ENCODE results near the gene ULK4. TPM values are rescaled to one million over a fixed set of nuclear protein-coding genes. Genes with fewer than 3 reads are reported as not detected.

Gene ULK4
- total and polyA plus RNA-seq, 2 of the 8 experiments (the other 6 are each of a cell fraction or from before 2014, with no cell fraction given), result 3.0 to 10.8 TPM

GRCh38 chr3:41345788-41346187 lies 616.1 kb downstream of the ULK4 start:
- Histone ChIP-seq H2BK120ac (replicated peaks; ENCODE audit: low read depth, low read length) (no peak overlapping the region), H3K36me3 (ENCODE audit: control insufficient read depth in 2 of 4, insufficient read depth in 4 of 4, low read length in 3 of 4) (no peaks in the 10 kb centered on the region), H3K23me2 (ENCODE audit: low read depth, low read length) (no peaks in the 10 kb centered on the region), H2AFZ (ENCODE audit: low read length) (no peak overlapping the region), H4K20me1 (replicated peaks in 1 of 2; ENCODE audit: control insufficient read depth in 1 of 2, insufficient read depth in 2 of 2, low read length in 2 of 2) (no peaks in the 10 kb centered on the region), H4K8ac (ENCODE audit: extremely low read depth, insufficient read depth, low read length) (no peak overlapping the region), H3K18ac (ENCODE audit: extremely low read depth, low read length) (no peak overlapping the region), H3K79me2 (ENCODE audit: control insufficient read depth in 1 of 2, insufficient read depth in 2 of 2, low read length in 2 of 2) (no peaks in the 10 kb centered on the region), H2BK12ac (ENCODE audit: low read depth, low read length) (no peak overlapping the region), H4K91ac (replicated peaks; ENCODE audit: insufficient read length, low read length) (no peak overlapping the region), H3K14ac (ENCODE audit: insufficient read length) (no peak overlapping the region), H3K23ac (ENCODE audit: insufficient read length) (no peak overlapping the region), H4K5ac (ENCODE audit: insufficient read length, low read depth, low read length) (no peak overlapping the region), H3K4me2 (ENCODE audit: insufficient read depth in 1 of 2, low read depth in 2 of 2, low read length in 2 of 2) (no peak overlapping the region), H2AK5ac (ENCODE audit: low read depth, low read length) (no peak overlapping the region), H2BK5ac (ENCODE audit: low read depth, low read length) (no peak overlapping the region), H3K27ac (ENCODE audit: low read depth, low read length) (no peak overlapping the region), H3K4me3 (ENCODE audit: extremely low read depth in 1 of 4, insufficient read depth in 2 of 4, low read depth in 3 of 4, low read length in 4 of 4) (no peak overlapping the region), H3K4ac (replicated peaks; ENCODE audit: insufficient read length, low read depth, low read length) (no peak overlapping the region), H2BK20ac (ENCODE audit: low read length) (no peak overlapping the region), H3K4me1 (replicated peaks in 1 of 4; ENCODE audit: control insufficient read depth in 3 of 4, insufficient read depth in 4 of 4, low read length in 3 of 4) (no peaks in the 10 kb centered on the region), H3K9ac (replicated peaks in 1 of 4; ENCODE audit: extremely low read depth in 1 of 4, low read depth in 3 of 4, low read length in 3 of 4) (no peak overlapping the region), H3K27me3 (replicated peaks in 1 of 4; ENCODE audit: control insufficient read depth in 3 of 4, extremely low read depth in 1 of 4, insufficient read depth in 3 of 4, low read length in 3 of 4) (no peaks in the 10 kb centered on the region), H3K56ac (replicated peaks; ENCODE audit: insufficient read length, low read depth, low read length) (no peak overlapping the region), H3K9me3 (ENCODE audit: insufficient read depth in 2 of 2, low read depth in 1 of 2, low read length in 1 of 2) (no peaks in the 10 kb centered on the region), H3K79me1 (ENCODE audit: low read depth, low read length) (no peaks in the 10 kb centered on the region), H2BK15ac (ENCODE audit: low read length) (no peak overlapping the region)
- 96% methylated on average over 5 of the region's 5 CpGs; no CpG with 5 or more reads in 1 of the 2 experiments for WGBS, 2 experiments (ENCODE audit: extremely low coverage in 1 of 2, insufficient coverage in 1 of 2, insufficient read length in 1 of 2, insufficient replicate concordance in 2 of 2, low coverage in 1 of 2, low lambda C conversion rate in 2 of 2, missing lambda C conversion rate in 1 of 2)
- ChIA-PET CTCF (ENCODE audit: partially characterized antibody) (no interaction called here), POLR2A (ENCODE audit: partially characterized antibody) (no interaction called here)
- no peak for FAIRE-seq
- DNase-seq (ENCODE audit: low read depth in 1 of 2, low spot score in 2 of 2), result no peak
- no peak for TF ChIP-seq NANOG (IDR thresholded peaks at IDR 0.05; ENCODE audit: insufficient read depth, low read depth, low read length, poor library complexity, severe bottlenecking)
- no peak for TF ChIP-seq POU5F1 (IDR thresholded peaks at IDR 0.05; ENCODE audit: low read depth, low read length)
- TF ChIP-seq TAF1 (IDR thresholded peaks at IDR 0.05; ENCODE audit: low read depth, low read length), result no peak
- no peak for TF ChIP-seq TAF7 (optimal IDR thresholded peaks at IDR 0.05; ENCODE audit: borderline replicate concordance, low read depth, low read length)
- no peak for TF ChIP-seq FOSL1 (IDR thresholded peaks at IDR 0.05; ENCODE audit: insufficient read depth, low read depth, low read length)
- TF ChIP-seq BCL11A (IDR thresholded peaks at IDR 0.05; ENCODE audit: low read depth in 2 of 2, low read length in 2 of 2), result no peak
- TF ChIP-seq SUZ12 (IDR thresholded peaks at IDR 0.05; ENCODE audit: low read length), result no peak
- TF ChIP-seq KDM4A (IDR thresholded peaks at IDR 0.05; ENCODE audit: low read depth, low read length, severe bottlenecking), result no peak
- TF ChIP-seq TEAD4 (IDR thresholded peaks at IDR 0.05; ENCODE audit: low read depth, low read length), result no peak

All from H1 (cell line).